Measurements from ENCODE around the gene F12.
"Not testable (repeated sequence)": the region's sequence is repeated elsewhere in the genome, so short reads cannot be mapped to it uniquely, and the experiment has no call there.

The F12 gene

GRCh38 chr5:177432143-177432838 lies 22.9 kb upstream of the F12 start:
- DNase-seq = no peak

- no peak for DNase-seq
Measured at GRCh38 chr5:177431317-177432142, 22.2 kb upstream of the F12 start.

- DNase-seq = no peak
Measured at GRCh38 chr5:177430972-177431316, 21.6 kb upstream of the F12 start.

- DNase-seq = no peak
Measured at GRCh38 chr5:177430140-177430951, 21.0 kb upstream of the F12 start.

GRCh38 chr5:177429248-177430040 lies 20.1 kb upstream of the F12 start:
- DNase-seq = no peak

- no peak for DNase-seq
Measured at GRCh38 chr5:177428574-177429217, 19.3 kb upstream of the F12 start.

GRCh38 chr5:177427919-177428573 lies 18.7 kb upstream of the F12 start:
- DNase-seq = no peak

- DNase-seq = no peak
Measured at GRCh38 chr5:177427211-177427822, 18.0 kb upstream of the F12 start.

GRCh38 chr5:177426566-177427210 lies 17.3 kb upstream of the F12 start, which contains the start of gene GRK6:
TSS of gene GRK6 (plus strand) at chr5:177426676. CDS start at chr5:177426846, 170 bp downstream.
- DNase-seq = no peak

GRCh38 chr5:177425801-177426565 lies 16.6 kb upstream of the F12 start:
- DNase-seq = peak; percentile 100

- DNase-seq = no peak
Measured at GRCh38 chr5:177425196-177425800, 15.9 kb upstream of the F12 start.

- no peak for DNase-seq
Measured at GRCh38 chr5:177423671-177424070, 14.3 kb upstream of the F12 start.

- DNase-seq = no peak
Measured at GRCh38 chr5:177421062-177421798, 11.9 kb upstream of the F12 start.

- DNase-seq = not testable (repeated sequence)
Measured at GRCh38 chr5:177420472-177420871, 11.1 kb upstream of the F12 start.

- no peak for DNase-seq
Measured at GRCh38 chr5:177419046-177419445, 9.7 kb upstream of the F12 start.

GRCh38 chr5:177417081-177417480 lies 7.7 kb upstream of the F12 start:
- not testable (repeated sequence) for DNase-seq

GRCh38 chr5:177414481-177414880 lies 5.1 kb upstream of the F12 start:
- DNase-seq = no peak

GRCh38 chr5:177412603-177413233 lies 3.4 kb upstream of the F12 start:
- no peak for DNase-seq
